GM12864 (cell line): ENCODE data around the gene C14orf119.

Experiments
- DNase-seq: peaks from one replicate; pipeline ENCODE4 v3.0.0-alpha.2; 2011; ENCODE audit warnings: low read depth
- H3K4me3 ChIP-seq: 2 replicates; pipeline ENCODE4 v1.5.1; 2011; ENCODE audit warnings: mild to moderate bottlenecking, low read depth, low read length, control low read depth
- TF ChIP-seq, protein P1 (sequence below): IDR thresholded peaks from 2 replicates; pipeline ENCODE4 v1.5.1; 2011; ENCODE audit warnings: low read depth, mild to moderate bottlenecking, moderate library complexity, low read length, control low read depth, inconsistent platforms; ENCODE audit errors: missing control alignments

C14orf119 gene

DNA sequence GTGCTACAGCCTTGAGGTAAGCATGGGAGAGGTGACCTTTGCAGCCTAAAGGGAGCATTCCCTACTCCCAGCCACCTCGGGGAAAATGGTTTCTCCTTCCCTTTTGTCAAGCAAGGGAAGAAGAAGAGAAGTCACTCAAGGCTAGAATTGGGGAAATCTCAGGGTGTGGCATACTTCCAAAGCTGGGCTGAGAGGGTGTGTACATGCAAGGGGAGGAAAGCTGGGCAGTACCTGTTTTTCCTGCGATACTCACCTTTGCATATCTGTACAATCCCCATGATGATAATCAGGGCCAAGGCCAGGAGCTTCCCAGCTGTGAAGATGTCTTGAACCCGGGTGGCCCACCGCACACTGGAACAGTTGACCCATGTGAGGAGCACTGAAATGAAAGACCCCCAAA is 47.5 kb downstream of the C14orf119 start:
- H3K4me3 ChIP-seq: no peak overlapping the region
- no peak for DNase-seq
- TF ChIP-seq, protein P1, sequence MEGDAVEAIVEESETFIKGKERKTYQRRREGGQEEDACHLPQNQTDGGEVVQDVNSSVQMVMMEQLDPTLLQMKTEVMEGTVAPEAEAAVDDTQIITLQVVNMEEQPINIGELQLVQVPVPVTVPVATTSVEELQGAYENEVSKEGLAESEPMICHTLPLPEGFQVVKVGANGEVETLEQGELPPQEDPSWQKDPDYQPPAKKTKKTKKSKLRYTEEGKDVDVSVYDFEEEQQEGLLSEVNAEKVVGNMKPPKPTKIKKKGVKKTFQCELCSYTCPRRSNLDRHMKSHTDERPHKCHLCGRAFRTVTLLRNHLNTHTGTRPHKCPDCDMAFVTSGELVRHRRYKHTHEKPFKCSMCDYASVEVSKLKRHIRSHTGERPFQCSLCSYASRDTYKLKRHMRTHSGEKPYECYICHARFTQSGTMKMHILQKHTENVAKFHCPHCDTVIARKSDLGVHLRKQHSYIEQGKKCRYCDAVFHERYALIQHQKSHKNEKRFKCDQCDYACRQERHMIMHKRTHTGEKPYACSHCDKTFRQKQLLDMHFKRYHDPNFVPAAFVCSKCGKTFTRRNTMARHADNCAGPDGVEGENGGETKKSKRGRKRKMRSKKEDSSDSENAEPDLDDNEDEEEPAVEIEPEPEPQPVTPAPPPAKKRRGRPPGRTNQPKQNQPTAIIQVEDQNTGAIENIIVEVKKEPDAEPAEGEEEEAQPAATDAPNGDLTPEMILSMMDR: no peak

DNA sequence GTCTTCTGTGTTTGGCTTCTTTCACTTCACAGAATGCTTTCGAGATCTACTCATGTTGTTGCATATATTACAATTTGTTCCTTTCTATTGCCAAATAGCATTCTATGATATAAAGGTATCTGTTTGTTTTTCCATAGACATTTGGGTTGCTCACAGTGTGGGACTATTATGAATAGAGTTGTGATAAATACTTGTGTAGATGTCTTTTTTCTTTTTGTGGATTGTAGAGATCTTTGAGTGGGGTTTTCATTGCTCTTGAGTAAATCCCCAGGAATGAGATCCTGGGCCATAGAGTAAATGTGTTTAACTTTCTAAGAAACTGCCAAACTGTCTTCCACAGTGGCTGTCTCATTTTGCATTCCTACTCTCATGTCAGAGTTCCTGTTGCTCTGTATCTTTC is 48.6 kb downstream of the C14orf119 start:
- TF ChIP-seq, protein P1: no peak

DNA sequence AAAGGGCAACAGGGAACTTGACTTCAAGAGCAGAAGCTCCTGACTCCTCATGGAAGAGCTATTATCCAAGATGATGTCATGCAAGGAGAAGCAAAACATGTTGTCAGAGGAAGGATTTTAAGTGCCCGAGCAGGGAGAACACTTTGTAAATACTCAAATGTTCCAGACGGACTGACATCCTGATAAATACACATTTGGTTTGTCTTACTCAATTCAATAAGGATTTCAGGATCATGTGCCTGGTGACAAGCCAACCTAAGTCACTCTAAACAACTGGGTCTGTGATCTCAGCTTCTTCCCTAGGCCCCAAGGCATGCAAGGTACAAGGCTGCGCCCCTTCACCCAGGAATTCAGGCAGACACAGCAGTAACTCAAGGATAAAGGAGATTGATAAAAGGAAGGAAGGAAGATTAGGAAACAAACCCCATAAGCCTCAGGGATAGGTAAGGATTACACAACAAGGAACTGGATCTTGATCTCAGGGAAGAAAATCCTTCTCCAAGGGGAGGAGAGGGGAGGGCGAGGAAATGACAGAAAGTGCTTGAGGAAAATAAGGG is 50.6 kb downstream of the C14orf119 start:
- no peak for DNase-seq
- no peak overlapping the region for H3K4me3 ChIP-seq
- TF ChIP-seq, protein P1: no peak

More for the DNA sequence above, 48.6 kb downstream of the C14orf119 start:
- no peak overlapping the region for H3K4me3 ChIP-seq
- DNase-seq: no peak

DNA sequence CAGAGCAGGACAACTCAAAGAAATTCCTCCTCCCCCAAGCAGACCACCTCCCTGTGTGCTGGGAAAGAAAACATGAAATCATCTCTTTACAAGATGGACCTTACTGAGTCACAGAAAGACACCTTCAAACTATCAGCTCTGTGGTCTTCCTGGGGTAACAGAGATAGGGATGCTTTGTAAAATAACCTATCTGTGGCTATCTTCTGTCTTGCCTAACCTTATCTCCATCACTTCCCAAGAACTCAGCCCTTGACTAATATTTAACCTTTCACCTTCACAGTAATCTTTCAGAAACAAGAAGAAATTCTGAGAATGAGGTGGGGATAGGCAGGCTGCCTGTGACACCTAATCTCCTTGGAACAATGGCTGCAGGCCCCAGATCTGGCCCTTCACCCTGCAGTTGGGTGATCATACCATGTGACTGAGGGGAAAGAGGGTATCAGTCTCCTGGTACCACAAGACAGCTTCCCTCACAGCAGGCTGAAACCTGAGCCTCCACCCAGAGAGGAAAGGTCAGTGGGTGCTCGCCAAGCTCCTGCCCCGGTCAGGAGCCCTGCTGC is 51.1 kb downstream of the C14orf119 start:
- no peak overlapping the region for H3K4me3 ChIP-seq
- DNase-seq: no peak
- TF ChIP-seq, protein P1: no peak

DNA sequence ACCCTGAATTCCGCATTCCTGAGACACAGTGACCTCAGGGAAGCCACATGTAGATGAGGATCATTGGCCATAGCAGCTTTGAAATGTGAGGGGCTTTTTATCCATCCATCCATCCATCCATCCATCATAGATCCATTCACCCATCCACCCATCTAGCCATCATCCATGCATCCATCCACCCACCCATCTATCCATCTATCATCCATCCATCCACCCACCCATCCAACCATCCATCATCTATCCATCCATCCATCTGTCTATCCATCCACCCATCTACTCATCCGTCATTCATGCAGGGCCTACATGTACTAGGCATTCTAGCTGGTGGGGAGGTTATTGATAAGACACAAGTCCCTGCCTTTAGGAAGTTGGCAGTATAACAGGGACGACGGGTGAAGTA is 51.7 kb downstream of the C14orf119 start:
- TF ChIP-seq, protein P1: no peak
- DNase-seq: no peak
- no peak overlapping the region for H3K4me3 ChIP-seq

DNA sequence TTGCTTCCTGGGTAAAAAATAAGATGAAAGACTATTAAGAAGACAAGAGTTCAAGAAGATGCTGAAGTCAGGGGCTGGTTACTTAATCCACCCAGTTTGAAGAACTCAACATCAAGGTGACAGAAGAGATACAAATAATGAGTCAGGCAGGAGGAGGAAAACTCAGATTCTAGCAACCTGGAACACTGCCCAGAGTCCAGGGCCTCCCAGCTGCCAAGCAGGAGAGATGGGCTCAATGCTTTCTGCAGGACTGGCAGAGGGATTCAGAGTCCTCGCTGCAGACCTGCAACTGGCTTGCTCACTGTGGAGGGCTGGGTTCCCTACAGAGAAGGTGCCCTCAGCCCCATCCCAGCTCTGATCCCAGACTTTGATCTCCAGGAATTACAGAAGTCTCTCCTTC is 52.4 kb downstream of the C14orf119 start:
- no peak for DNase-seq

More for the DNA sequence above, 52.4 kb downstream of the C14orf119 start:
- no peak overlapping the region for H3K4me3 ChIP-seq
- TF ChIP-seq, protein P1: no peak
